OCI-LY1 (cell line): ENCODE results near the gene PTPRQ.

Source experiments
- EZH2 ChIP-seq: fragments of 200-600 bp; sonication (generic), shearing (Covaris generic); IDR thresholded peaks from 2 replicates; pipeline ENCODE4 v1.8.0; 2017; ENCODE audit warnings: borderline replicate concordance, mixed run types, mild to moderate bottlenecking, antibody characterized with exemption, low read length, moderate library complexity, mixed read lengths
- TF ChIP-seq, protein P1 (sequence below): fragments of 200-600 bp; sonication (generic), shearing (Covaris generic); IDR thresholded peaks from 2 replicates; pipeline ENCODE4 v1.5.1; 2017; ENCODE audit warnings: mild to moderate bottlenecking, antibody characterized with exemption, low read length, moderate library complexity, mixed read lengths

DNA sequence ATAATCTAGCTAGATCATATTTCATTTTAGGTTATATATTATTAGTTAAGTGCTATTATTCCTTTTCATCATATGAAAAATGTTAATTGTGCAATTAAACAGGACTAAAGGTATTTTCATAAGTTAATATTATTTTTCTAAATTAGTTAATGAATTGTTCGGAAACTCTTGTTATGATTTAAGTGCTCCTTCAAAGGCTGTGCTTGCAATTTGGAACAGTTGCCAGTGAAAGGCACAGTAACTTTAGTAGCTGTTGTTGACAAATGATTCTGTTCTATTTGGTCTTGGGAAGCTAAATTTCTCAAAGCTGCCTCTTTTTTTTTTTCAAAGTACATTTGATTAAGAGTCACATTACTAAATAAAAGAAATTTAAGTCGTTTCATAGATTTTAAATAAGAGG lies 40.7 kb downstream of the PTPRQ start:
- TF ChIP-seq, protein P1, sequence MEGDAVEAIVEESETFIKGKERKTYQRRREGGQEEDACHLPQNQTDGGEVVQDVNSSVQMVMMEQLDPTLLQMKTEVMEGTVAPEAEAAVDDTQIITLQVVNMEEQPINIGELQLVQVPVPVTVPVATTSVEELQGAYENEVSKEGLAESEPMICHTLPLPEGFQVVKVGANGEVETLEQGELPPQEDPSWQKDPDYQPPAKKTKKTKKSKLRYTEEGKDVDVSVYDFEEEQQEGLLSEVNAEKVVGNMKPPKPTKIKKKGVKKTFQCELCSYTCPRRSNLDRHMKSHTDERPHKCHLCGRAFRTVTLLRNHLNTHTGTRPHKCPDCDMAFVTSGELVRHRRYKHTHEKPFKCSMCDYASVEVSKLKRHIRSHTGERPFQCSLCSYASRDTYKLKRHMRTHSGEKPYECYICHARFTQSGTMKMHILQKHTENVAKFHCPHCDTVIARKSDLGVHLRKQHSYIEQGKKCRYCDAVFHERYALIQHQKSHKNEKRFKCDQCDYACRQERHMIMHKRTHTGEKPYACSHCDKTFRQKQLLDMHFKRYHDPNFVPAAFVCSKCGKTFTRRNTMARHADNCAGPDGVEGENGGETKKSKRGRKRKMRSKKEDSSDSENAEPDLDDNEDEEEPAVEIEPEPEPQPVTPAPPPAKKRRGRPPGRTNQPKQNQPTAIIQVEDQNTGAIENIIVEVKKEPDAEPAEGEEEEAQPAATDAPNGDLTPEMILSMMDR = no peak
- no peak for TF ChIP-seq EZH2
